ENCODE measurements around the gene THSD7B.

DNA sequence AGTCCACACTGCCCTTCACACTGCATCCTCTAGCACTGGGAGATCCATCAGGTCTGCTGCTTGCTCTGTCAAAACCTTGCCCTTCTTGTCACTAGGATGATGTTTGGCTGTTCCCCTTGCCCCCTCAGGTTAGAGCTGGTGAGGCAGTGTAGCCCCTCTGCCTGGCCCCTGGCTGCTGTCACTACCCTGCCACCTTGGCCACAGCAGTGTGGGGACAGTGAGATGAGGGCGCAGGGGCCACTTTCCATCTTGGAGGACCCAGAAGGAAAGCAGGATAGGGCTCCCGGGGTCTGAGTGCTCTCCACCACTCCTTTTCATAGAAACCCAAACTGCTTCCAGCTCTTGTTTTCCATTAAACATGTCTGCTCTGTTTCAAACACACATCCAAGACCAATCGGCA lies 19.9 kb downstream of the THSD7B start:
- no peak for TF ChIP-seq NFIC (IDR thresholded peaks at IDR 0.05; ENCODE audit: low read depth, low read length)
- TF ChIP-seq EP300 (IDR thresholded peaks at IDR 0.05; ENCODE audit: borderline replicate concordance in 1 of 2, control insufficient read depth in 1 of 2, low read depth in 2 of 2, low read length in 2 of 2), result no peak
- no peak for TF ChIP-seq RCOR1 (conservative IDR thresholded peaks at IDR 0.05; ENCODE audit: low read depth, low read length)
- TF ChIP-seq ATF2 (IDR thresholded peaks at IDR 0.05; ENCODE audit: low read length), result no peak
- TF ChIP-seq, protein P1, sequence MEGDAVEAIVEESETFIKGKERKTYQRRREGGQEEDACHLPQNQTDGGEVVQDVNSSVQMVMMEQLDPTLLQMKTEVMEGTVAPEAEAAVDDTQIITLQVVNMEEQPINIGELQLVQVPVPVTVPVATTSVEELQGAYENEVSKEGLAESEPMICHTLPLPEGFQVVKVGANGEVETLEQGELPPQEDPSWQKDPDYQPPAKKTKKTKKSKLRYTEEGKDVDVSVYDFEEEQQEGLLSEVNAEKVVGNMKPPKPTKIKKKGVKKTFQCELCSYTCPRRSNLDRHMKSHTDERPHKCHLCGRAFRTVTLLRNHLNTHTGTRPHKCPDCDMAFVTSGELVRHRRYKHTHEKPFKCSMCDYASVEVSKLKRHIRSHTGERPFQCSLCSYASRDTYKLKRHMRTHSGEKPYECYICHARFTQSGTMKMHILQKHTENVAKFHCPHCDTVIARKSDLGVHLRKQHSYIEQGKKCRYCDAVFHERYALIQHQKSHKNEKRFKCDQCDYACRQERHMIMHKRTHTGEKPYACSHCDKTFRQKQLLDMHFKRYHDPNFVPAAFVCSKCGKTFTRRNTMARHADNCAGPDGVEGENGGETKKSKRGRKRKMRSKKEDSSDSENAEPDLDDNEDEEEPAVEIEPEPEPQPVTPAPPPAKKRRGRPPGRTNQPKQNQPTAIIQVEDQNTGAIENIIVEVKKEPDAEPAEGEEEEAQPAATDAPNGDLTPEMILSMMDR (IDR thresholded peaks at IDR 0.05 in 2 of 3, conservative IDR thresholded peaks at IDR 0.05 in 1 of 3; ENCODE audit: control insufficient read depth in 2 of 3, extremely low read depth in 1 of 3, insufficient read depth in 1 of 3, low read depth in 3 of 3, low read length in 3 of 3), result no peak
- TF ChIP-seq, protein P2, sequence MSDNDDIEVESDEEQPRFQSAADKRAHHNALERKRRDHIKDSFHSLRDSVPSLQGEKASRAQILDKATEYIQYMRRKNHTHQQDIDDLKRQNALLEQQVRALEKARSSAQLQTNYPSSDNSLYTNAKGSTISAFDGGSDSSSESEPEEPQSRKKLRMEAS (IDR thresholded peaks at IDR 0.05; ENCODE audit: low read depth, low read length), result no peak
